Endometrium (tissue), 2 donors: Measurements from ENCODE around the gene CMTM6.
"Not testable (repeated sequence)": the region's sequence is repeated elsewhere in the genome, so short reads cannot be mapped to it uniquely, and the experiment has no call there.

Experiments used
- FAIRE-seq: peaks from 2 replicates; lab custom pipeline; 2012; peaks lifted over from hg19 to GRCh38; lab: Jason Lieb, UNC
- donor health status: control.
- donor health status: control.

CMTM6 gene

GRCh38 chr3:32466808-32467207 is 35.8 kb downstream of the CMTM6 start:
- FAIRE-seq: not testable (repeated sequence)

- not testable (repeated sequence) for FAIRE-seq
Measured at GRCh38 chr3:32464726-32465125, 37.9 kb downstream of the CMTM6 start.

- FAIRE-seq: not testable (repeated sequence)
Measured at GRCh38 chr3:32463415-32463814, 39.2 kb downstream of the CMTM6 start.

- not testable (repeated sequence) for FAIRE-seq
Measured at GRCh38 chr3:32462191-32462986, 40.3 kb downstream of the CMTM6 start.

GRCh38 chr3:32460817-32461496 is 41.7 kb downstream of the CMTM6 start:
- not testable (repeated sequence) for FAIRE-seq

- no peak for FAIRE-seq
Measured at GRCh38 chr3:32460031-32460749, 42.5 kb downstream of the CMTM6 start.

- no peak for FAIRE-seq
Measured at GRCh38 chr3:32459450-32459849, 43.2 kb downstream of the CMTM6 start.

GRCh38 chr3:32457971-32458471 is 44.6 kb downstream of the CMTM6 start:
- FAIRE-seq: no peak

GRCh38 chr3:32456429-32457130 is 46.1 kb downstream of the CMTM6 start:
- FAIRE-seq: no peak

- FAIRE-seq: no peak
Measured at GRCh38 chr3:32455609-32456428, 46.8 kb downstream of the CMTM6 start.

GRCh38 chr3:32454731-32455608 is 47.7 kb downstream of the CMTM6 start:
- no peak for FAIRE-seq

GRCh38 chr3:32454111-32454510 is 48.5 kb downstream of the CMTM6 start:
- no peak for FAIRE-seq

GRCh38 chr3:32453346-32453745 is 49.3 kb downstream of the CMTM6 start:
- FAIRE-seq: no peak

- FAIRE-seq: no peak
Measured at GRCh38 chr3:32452009-32452408, 50.6 kb downstream of the CMTM6 start.

- FAIRE-seq: no peak
Measured at GRCh38 chr3:32450992-32451659, 51.5 kb downstream of the CMTM6 start.

- no peak for FAIRE-seq
Measured at GRCh38 chr3:32450426-32450825, 52.2 kb downstream of the CMTM6 start.

- no peak for FAIRE-seq
Measured at GRCh38 chr3:32449691-32450090, 53.0 kb downstream of the CMTM6 start.

GRCh38 chr3:32448686-32449474 is 53.8 kb downstream of the CMTM6 start:
- FAIRE-seq: no peak
